Cardiac muscle cell (in vitro differentiated cells and primary cell): ENCODE data around the gene AP3B1. TPM values are rescaled to one million over a fixed set of nuclear protein-coding genes. Genes with fewer than 3 reads are reported as not detected.

Experiments
- DNase-seq, 2 donors: peaks; one replicate each; pipeline versions ENCODE4 v3.0.0 to v3.0.0-alpha.2; 2010 to 2017; ENCODE audit warnings: low read depth in 1 of 2, low spot score in 1 of 2
- H3K27ac ChIP-seq: fragments of 200-600 bp; sonication (generic); 2 replicates; pipeline ENCODE4 v1.5.1; 2016
- H3K27me3 ChIP-seq: fragments of 200-600 bp; sonication (generic); 2 replicates; pipeline ENCODE4 v1.6.0; 2016; ENCODE audit warnings: control low read depth
- H3K36me3 ChIP-seq: fragments of 200-600 bp; sonication (generic); 2 replicates; pipeline ENCODE4 v1.5.1; 2016; ENCODE audit warnings: control low read depth
- H3K4me1 ChIP-seq: fragments of 200-600 bp; sonication (generic); 2 replicates; pipeline ENCODE4 v1.8.1; 2017; ENCODE audit warnings: low read depth, mild to moderate bottlenecking, mixed run types
- H3K4me3 ChIP-seq: fragments of 200-600 bp; sonication (generic); 2 replicates; pipeline ENCODE4 v1.5.1; 2016; ENCODE audit warnings: mild to moderate bottlenecking
- H3K9me3 ChIP-seq: fragments of 200-600 bp; sonication (generic); 2 replicates; pipeline ENCODE4 v1.5.1; 2017; ENCODE audit warnings: low read depth, mild to moderate bottlenecking, control low read depth
- CTCF ChIP-seq: IDR thresholded peaks from 2 replicates; pipeline ENCODE4 v1.5.1; 2012; ENCODE audit warnings: low read depth, mild to moderate bottlenecking, low read length
- polyA plus RNA-seq: library from polyadenylated mRNA; unstranded; fragments of >200 nt; fragmentation: Nextera tagmentation; extraction: Ambion mirVana; gene quantifications from 2 replicates; pipeline ENCODE4 v1.2.1, GENCODE V29; 2016
- total RNA-seq: library from RNA; depleted of rRNA; stranded (reverse); fragments of >200 nt; gene quantifications from 2 replicates; pipeline ENCODE4 v1.2.3, GENCODE V29; 2016

Gene AP3B1
- total and polyA plus RNA-seq, 2 experiments from 2014 or later = 32.2 to 35.3 TPM

DNA sequence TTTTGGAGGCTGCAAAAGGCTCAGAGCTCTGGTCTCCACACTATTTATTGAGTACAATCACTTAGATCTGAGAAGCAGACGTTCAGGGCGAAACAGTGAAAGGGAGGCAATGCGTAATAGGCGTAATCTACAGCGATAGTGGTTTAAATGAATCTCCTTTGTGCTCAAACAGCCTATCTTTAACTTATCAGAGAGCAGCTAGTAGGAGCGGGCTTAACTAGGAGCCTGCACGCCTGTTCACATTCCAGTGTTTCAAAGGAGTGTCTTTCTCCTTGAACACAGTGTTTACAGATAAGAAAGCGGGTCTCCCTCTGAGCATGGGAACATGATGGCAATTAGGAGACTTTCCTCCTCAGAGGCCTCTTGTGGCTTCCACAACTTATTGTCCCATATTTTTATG is 49.4 kb downstream of the AP3B1 start:
- H3K27ac ChIP-seq = peak overlapping the region; percentile 78
- DNase-seq = peak; percentile 50 to 62

GRCh38 chr5:78243639-78244038 is 50.9 kb downstream of the AP3B1 start:
- TF ChIP-seq CTCF = no peak
- Histone ChIP-seq H3K36me3 (no peaks in the 10 kb centered on the region), H3K27ac (no peak overlapping the region), H3K9me3 (no peaks in the 10 kb centered on the region), H3K4me1 (peaks cover 8% of the 10 kb centered on the region), H3K27me3 (no peaks in the 10 kb centered on the region), H3K4me3 (no peak overlapping the region)
- peak in 1 of 2 donors; percentile 79 for DNase-seq

More for the DNA sequence above, 49.4 kb downstream of the AP3B1 start:
- Histone ChIP-seq H3K4me1 (peaks cover 8% of the 10 kb centered on the region), H3K4me3 (no peak overlapping the region), H3K27me3 (no peaks in the 10 kb centered on the region), H3K9me3 (no peaks in the 10 kb centered on the region), H3K36me3 (no peaks in the 10 kb centered on the region)
- TF ChIP-seq CTCF = no peak

- no peaks in the 10 kb centered on the region for H3K9me3 ChIP-seq
- no peaks in the 10 kb centered on the region for H3K36me3 ChIP-seq
- H3K4me3 ChIP-seq = no peak overlapping the region
- DNase-seq = no peak
- no peak for TF ChIP-seq CTCF
- H3K27ac ChIP-seq = no peak overlapping the region
- peaks cover 8% of the 10 kb centered on the region for H3K4me1 ChIP-seq
- no peaks in the 10 kb centered on the region for H3K27me3 ChIP-seq
Observed at GRCh38 chr5:78243091-78243490, 51.4 kb downstream of the AP3B1 start.

DNA sequence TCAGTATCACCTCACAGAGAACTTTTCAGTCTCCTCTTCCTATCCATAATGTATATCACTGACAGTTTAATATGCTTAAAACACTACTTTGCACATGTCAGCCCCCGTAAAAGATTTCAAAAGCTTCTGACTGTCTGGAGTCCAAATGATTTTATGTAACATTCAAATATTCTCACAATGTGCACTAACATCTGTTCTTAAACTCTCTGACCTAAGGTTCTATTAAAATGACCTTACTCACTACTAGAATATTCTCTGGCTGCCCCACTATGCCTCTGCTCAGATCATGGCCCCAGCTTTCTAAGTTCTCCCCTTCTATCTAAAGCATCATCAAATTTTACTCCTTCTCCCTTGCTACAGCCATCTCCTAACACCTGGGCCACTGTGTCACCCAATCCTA is 52.5 kb downstream of the AP3B1 start:
- Histone ChIP-seq H3K9me3 (no peaks in the 10 kb centered on the region), H3K27ac (no peak overlapping the region), H3K36me3 (no peaks in the 10 kb centered on the region), H3K4me3 (no peak overlapping the region), H3K27me3 (no peaks in the 10 kb centered on the region), H3K4me1 (peaks cover 8% of the 10 kb centered on the region)
- no peak for DNase-seq
- no peak for TF ChIP-seq CTCF

DNA sequence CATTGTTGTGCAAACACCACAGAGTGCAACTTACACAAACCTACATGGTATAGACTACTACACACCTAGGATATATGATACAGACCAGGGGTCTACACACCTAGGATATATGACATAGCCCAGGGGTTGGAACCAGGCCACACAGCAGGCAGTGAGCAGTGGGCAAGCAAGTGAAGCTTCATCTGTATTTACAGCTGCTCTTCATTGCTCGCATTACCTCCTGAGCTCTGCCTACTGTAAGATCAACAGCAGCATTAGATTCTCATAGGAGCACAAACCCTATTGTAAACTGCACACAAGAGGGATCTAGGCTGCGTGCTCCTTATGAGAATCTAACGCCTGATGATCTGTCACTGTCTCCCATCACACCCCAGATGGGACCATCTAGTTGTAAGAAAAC is 56.6 kb downstream of the AP3B1 start:
- no peaks in the 10 kb centered on the region for H3K4me1 ChIP-seq
- no peak for DNase-seq
- no peak for TF ChIP-seq CTCF
- no peak overlapping the region for H3K27ac ChIP-seq
- H3K4me3 ChIP-seq = no peak overlapping the region
- H3K9me3 ChIP-seq = no peaks in the 10 kb centered on the region
- H3K27me3 ChIP-seq = no peaks in the 10 kb centered on the region
- no peaks in the 10 kb centered on the region for H3K36me3 ChIP-seq

DNA sequence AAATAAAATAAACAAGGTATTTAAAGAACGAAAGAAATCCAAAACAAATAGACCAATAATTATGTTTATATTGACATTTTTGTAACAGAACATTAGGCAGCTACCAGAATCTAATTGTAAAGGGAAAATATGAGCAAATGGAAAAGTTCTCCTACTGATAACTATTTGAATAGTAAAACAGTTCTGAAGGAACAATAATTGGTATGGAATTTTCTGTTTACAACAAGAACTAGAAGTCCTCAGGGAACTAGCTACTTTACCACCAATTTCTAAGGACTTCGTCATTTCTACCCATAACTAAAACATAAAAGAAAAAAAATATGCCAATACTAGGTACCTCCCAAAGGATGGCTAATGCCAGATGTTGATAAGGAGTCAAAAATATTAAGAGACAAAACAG is 58.5 kb downstream of the AP3B1 start:
- no peak overlapping the region for H3K27ac ChIP-seq

More for the DNA sequence above, 58.5 kb downstream of the AP3B1 start:
- H3K36me3 ChIP-seq = no peaks in the 10 kb centered on the region
- H3K9me3 ChIP-seq = no peaks in the 10 kb centered on the region
- no peak for TF ChIP-seq CTCF
- H3K27me3 ChIP-seq = no peaks in the 10 kb centered on the region
- H3K4me3 ChIP-seq = no peak overlapping the region
- H3K4me1 ChIP-seq = no peaks in the 10 kb centered on the region
- no peak for DNase-seq
